Tibial nerve (tissue), 4 donors: ENCODE data around the gene RPTOR. TPM values are rescaled to one million over a fixed set of nuclear protein-coding genes. Genes with fewer than 3 reads are reported as not detected.

ENCODE experiments used
- DNase-seq, 2 donors: peaks; one replicate each; pipeline ENCODE4 v3.0.0-alpha.2; 2019; ENCODE audit warnings: low spot score in 2 of 2
- H3K27ac ChIP-seq, 4 donors: fragments of 200-600 bp; sonication (generic) in 3 of 4; one replicate each; pipeline ENCODE4 v1.5.1; 2017 to 2019; ENCODE audit warnings: mild to moderate bottlenecking in 1 of 4
- H3K27me3 ChIP-seq, 2 donors: fragments of 200-600 bp; sonication (generic) in 1 of 2; one replicate each; pipeline versions ENCODE4 v1.5.1 to v1.6.0; 2017 to 2019
- H3K36me3 ChIP-seq, 3 donors: fragments of 200-600 bp; sonication (generic); one replicate each; pipeline ENCODE4 v1.5.1; 2018 to 2019
- H3K4me1 ChIP-seq, 4 donors: fragments of 200-600 bp; sonication (generic) in 3 of 4; one replicate each; pipeline ENCODE4 v1.5.1; 2017 to 2019
- H3K4me3 ChIP-seq, 4 donors: fragments of 200-600 bp; sonication (generic) in 3 of 4; one replicate each; pipeline ENCODE4 v1.5.1; 2017 to 2019; ENCODE audit warnings: mild to moderate bottlenecking in 1 of 4, moderate library complexity in 1 of 4
- H3K9me3 ChIP-seq, 4 donors: fragments of 200-600 bp; sonication (generic) in 3 of 4; one replicate each; pipeline ENCODE4 v1.5.1; 2017 to 2019
- EP300 ChIP-seq, 2 donors: sonication (generic); formaldehyde crosslinking; IDR thresholded peaks; one replicate each; pipeline ENCODE4 v1.6.1; 2017; ENCODE audit warnings: antibody characterized with exemption in 2 of 2, mild to moderate bottlenecking in 1 of 2
- POLR2A ChIP-seq, 2 donors: fragments of 450-650 bp; IDR thresholded peaks; one replicate each; pipeline ENCODE4 v1.6.1; 2017; ENCODE audit warnings: antibody characterized with exemption in 2 of 2, mild to moderate bottlenecking in 2 of 2, moderate library complexity in 2 of 2
- WGBS, 2 donors: methylation state at CpG; one replicate each; pipeline ENCODE4 v1.1.5; 2018; 5-methylcytosine and 5-hydroxymethylcytosine counted together
- total RNA-seq, 4 donors: library from RNA; depleted of rRNA; stranded (reverse); fragments of >200 nt; gene quantifications; one replicate each; pipeline ENCODE4 v1.1.0, GENCODE V29; 2016
- TF ChIP-seq, protein P1 (sequence below), 5 experiments: fragments of 200-600 bp in 3 of 5; fragments of 450-650 bp in 2 of 5; sonication (generic) in 3 of 5; IDR thresholded peaks; one replicate each; pipeline ENCODE4 v1.5.1; 2016 to 2019; ENCODE audit warnings: antibody characterized with exemption in 5 of 5, mild to moderate bottlenecking in 3 of 5, moderate library complexity in 2 of 5

Gene RPTOR
- total RNA-seq, 4 donors from 2014 or later: 34.7 to 56.4 (median 40.1) TPM

DNA sequence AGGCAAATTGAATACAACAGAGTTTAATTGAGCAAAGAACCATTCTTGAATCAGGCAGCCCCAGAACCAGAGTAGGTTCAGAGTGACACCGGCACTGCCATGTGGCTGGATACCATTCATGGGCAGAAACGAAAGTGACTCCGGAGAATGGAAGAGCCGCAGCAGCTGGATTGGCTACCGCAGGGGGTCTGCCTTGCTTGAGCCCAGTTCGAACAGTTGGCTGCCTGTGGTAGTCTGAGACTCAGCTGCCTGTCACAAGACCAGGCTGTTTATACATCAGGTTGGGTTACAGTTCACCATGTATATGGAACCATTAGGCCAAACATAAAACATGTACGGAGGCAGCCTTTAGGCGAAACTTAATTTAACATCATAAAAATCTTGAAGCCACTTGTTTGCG lies 241.8 kb downstream of the RPTOR start:
- Histone ChIP-seq H3K9me3 (no peaks in the 10 kb centered on the region), H3K27me3 (no peaks in the 10 kb centered on the region), H3K36me3 (no peaks in the 10 kb centered on the region), H3K4me1 (peaks cover 0 to 45% (median 23%) of the 10 kb centered on the region in 4 donors), H3K4me3 (no peak overlapping the region), H3K27ac (no peak overlapping the region)
- TF ChIP-seq, protein P1, sequence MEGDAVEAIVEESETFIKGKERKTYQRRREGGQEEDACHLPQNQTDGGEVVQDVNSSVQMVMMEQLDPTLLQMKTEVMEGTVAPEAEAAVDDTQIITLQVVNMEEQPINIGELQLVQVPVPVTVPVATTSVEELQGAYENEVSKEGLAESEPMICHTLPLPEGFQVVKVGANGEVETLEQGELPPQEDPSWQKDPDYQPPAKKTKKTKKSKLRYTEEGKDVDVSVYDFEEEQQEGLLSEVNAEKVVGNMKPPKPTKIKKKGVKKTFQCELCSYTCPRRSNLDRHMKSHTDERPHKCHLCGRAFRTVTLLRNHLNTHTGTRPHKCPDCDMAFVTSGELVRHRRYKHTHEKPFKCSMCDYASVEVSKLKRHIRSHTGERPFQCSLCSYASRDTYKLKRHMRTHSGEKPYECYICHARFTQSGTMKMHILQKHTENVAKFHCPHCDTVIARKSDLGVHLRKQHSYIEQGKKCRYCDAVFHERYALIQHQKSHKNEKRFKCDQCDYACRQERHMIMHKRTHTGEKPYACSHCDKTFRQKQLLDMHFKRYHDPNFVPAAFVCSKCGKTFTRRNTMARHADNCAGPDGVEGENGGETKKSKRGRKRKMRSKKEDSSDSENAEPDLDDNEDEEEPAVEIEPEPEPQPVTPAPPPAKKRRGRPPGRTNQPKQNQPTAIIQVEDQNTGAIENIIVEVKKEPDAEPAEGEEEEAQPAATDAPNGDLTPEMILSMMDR (IDR thresholded peaks at IDR 0.05): no peak
- TF ChIP-seq EP300 (IDR thresholded peaks at IDR 0.05) (no peak), POLR2A (IDR thresholded peaks at IDR 0.05) (no peak)
- WGBS, 2 donors: 94 to 95% methylated on average over 9 of the region's 9 CpGs
- DNase-seq: no peak

- no peak overlapping the region for H3K27ac ChIP-seq
- peaks cover 0 to 49% (median 25%) of the 10 kb centered on the region in 4 donors for H3K4me1 ChIP-seq
- no peak overlapping the region for H3K4me3 ChIP-seq
- DNase-seq: no peak
- TF ChIP-seq, protein P1 (IDR thresholded peaks at IDR 0.05): no peak
- TF ChIP-seq EP300 (IDR thresholded peaks at IDR 0.05) (no peak), POLR2A (IDR thresholded peaks at IDR 0.05) (no peak)
- no peaks in the 10 kb centered on the region for H3K27me3 ChIP-seq
- 91 to 95% methylated on average over 8 of the region's 8 CpGs for WGBS, 2 donors
- H3K9me3 ChIP-seq: no peaks in the 10 kb centered on the region
- no peaks in the 10 kb centered on the region for H3K36me3 ChIP-seq
Observed at GRCh38 chr17:80786887-80787286, 242.2 kb downstream of the RPTOR start.

DNA sequence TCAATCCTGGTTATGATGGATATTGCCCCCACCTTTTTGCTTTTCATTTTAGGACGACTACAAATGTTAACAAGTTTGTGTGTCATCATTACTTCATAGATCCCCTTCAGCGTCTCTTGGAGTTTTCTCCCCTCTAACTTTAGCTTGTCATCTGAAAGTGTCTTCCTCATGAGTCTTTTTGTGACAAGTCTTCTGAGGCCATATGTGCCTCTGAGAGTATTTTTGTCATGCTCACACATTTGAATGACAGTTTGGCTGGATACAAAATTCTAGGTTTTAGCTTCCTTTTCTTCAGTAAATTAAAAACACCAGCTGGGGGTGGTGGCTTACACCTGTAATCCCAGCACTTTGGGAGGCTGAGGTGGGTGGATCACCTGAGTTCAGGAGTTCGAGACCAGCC lies 243.2 kb downstream of the RPTOR start:
- H3K9me3 ChIP-seq: no peaks in the 10 kb centered on the region
- H3K27me3 ChIP-seq: no peaks in the 10 kb centered on the region
- H3K4me3 ChIP-seq: no peak overlapping the region
- H3K4me1 ChIP-seq: peaks cover 0 to 51% (median 22%) of the 10 kb centered on the region in 4 donors
- no peak for TF ChIP-seq POLR2A (IDR thresholded peaks at IDR 0.05)
- TF ChIP-seq, protein P1 (IDR thresholded peaks at IDR 0.05): no peak
- no peak for TF ChIP-seq EP300 (IDR thresholded peaks at IDR 0.05)
- H3K36me3 ChIP-seq: no peaks in the 10 kb centered on the region
- WGBS, 2 donors: 96 to 98% methylated on average over 3 of the region's 3 CpGs
- no peak for DNase-seq
- no peak overlapping the region for H3K27ac ChIP-seq

DNA sequence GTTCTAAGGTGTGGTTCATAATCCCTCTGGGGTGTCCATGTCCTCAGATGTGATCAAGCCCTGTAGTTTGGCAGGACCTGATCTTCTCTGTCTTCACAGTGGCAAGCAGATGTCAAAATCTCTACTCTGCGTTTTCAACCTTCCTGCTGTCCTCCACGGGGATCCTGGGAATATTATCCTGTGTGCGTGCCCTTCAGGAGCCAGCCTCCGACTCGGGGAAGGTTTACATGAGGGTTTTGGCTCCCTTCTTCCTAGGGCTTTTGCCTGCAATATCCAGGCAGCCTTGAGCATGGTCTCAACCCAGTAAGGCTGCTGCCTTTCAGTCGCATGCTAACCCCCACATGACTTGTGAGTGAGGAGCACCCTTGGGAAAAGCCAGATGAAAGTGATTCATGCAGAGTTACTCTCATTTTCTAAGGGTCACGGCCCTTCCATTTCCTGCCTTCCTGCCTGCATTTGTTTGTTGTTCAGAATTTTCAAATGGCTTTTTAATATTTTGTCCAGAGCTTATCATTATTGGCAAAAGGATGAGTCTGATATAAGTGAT lies 244.8 kb downstream of the RPTOR start:
- H3K4me3 ChIP-seq: no peak overlapping the region
- H3K36me3 ChIP-seq: no peaks in the 10 kb centered on the region
- peak in 1 of 2 donors; percentile 60 for DNase-seq
- peak overlapping the region in 3 of 4 donors; percentile 43 to 77 (median 61) for H3K27ac ChIP-seq
- H3K27me3 ChIP-seq: no peaks in the 10 kb centered on the region
- H3K9me3 ChIP-seq: no peaks in the 10 kb centered on the region
- WGBS, 2 donors: 18 to 34% methylated on average over 7 of the region's 7 CpGs
- peak in 1 of 2 donors; percentile 77 for TF ChIP-seq EP300 (IDR thresholded peaks at IDR 0.05)
- TF ChIP-seq, protein P1 (IDR thresholded peaks at IDR 0.05): no peak
- H3K4me1 ChIP-seq: peaks cover 0 to 44% (median 22%) of the 10 kb centered on the region in 4 donors

- no peak for DNase-seq
- 51 to 67% methylated on average over 10 to 13 of the region's 13 CpGs for WGBS, 2 donors
- no peak for TF ChIP-seq EP300 (IDR thresholded peaks at IDR 0.05)
- TF ChIP-seq, protein P1 (IDR thresholded peaks at IDR 0.05): no peak
- no peaks in the 10 kb centered on the region for H3K27me3 ChIP-seq
- H3K4me1 ChIP-seq: peaks cover 0 to 44% (median 22%) of the 10 kb centered on the region in 4 donors
- H3K36me3 ChIP-seq: no peaks in the 10 kb centered on the region
- no peaks in the 10 kb centered on the region for H3K9me3 ChIP-seq
- H3K4me3 ChIP-seq: no peak overlapping the region
- H3K27ac ChIP-seq: peak overlapping the region in 3 of 4 donors; percentile 43 to 77 (median 61)
Observed at GRCh38 chr17:80790021-80790765, 245.6 kb downstream of the RPTOR start.
